ENCODE measurements around the gene TMTC1.

DNA sequence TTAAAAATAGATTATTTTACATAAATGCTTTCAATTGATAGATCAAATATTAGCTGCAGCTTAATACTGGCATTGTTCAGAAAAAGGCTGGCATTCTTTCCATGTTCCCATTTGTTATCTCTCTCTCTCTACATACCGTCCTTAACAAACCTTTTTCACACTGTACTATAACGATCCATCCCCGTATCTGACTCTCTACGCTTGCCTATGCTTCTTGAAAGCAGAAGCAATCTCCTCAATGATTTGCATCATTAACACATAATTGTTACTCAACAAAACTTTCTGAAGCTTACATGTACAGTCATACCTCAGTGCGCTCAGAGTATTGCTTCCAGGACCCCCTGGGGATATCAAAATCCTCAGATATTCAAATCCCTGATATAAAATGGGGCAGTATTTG is 89.7 kb downstream of the TMTC1 start:
- no peak for TF ChIP-seq POLR2A (IDR thresholded peaks at IDR 0.05)
- TF ChIP-seq, protein P1, sequence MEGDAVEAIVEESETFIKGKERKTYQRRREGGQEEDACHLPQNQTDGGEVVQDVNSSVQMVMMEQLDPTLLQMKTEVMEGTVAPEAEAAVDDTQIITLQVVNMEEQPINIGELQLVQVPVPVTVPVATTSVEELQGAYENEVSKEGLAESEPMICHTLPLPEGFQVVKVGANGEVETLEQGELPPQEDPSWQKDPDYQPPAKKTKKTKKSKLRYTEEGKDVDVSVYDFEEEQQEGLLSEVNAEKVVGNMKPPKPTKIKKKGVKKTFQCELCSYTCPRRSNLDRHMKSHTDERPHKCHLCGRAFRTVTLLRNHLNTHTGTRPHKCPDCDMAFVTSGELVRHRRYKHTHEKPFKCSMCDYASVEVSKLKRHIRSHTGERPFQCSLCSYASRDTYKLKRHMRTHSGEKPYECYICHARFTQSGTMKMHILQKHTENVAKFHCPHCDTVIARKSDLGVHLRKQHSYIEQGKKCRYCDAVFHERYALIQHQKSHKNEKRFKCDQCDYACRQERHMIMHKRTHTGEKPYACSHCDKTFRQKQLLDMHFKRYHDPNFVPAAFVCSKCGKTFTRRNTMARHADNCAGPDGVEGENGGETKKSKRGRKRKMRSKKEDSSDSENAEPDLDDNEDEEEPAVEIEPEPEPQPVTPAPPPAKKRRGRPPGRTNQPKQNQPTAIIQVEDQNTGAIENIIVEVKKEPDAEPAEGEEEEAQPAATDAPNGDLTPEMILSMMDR (IDR thresholded peaks at IDR 0.05): no peak

Data from heart left ventricle (tissue), 13 donors.